Testis (tissue), 2 donors: ENCODE data around the gene ITGAD.

Source experiments
- CTCF ChIP-seq, 3 experiments: fragments of 450-650 bp in 2 of 3; fragments of 200-600 bp in 1 of 3; sonication (generic) in 1 of 3; IDR thresholded peaks; one replicate each; pipeline ENCODE4 v1.5.1; 2016 to 2019; ENCODE audit warnings: antibody characterized with exemption in 3 of 3, mild to moderate bottlenecking in 2 of 3, moderate library complexity in 1 of 3
- POLR2A ChIP-seq: fragments of 450-650 bp; IDR thresholded peaks from one replicate; pipeline ENCODE4 v1.6.1; 2017; ENCODE audit warnings: antibody characterized with exemption, mild to moderate bottlenecking, moderate library complexity

DNA sequence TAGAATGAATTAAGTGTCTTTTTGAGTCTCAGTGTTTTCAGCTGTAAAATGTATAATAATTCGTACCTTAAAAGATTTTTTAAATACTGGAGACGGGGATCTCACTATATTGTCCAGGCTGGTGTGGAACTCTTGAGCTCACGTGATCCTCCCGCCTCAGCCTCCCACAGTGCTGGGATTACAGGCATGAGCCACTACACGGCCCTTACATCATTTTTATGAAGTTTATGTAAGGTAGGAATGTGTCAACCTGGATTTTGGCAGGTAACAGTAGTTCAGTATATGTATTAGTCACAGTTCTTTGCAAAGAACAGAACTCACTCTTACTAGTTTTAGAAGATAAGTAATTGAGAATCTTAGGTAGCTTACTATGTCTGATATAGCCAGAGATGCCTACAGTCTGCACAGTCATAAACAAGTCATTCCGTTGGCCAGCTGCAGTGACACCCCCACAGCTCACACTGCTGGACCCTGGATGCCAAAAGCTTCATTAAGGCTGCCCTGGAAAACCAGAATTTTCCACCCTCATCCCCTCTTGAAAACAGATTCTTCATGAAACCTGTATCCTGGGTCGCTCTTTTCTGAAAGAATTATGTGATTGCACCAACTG lies 35.6 kb downstream of the ITGAD start:
- TF ChIP-seq CTCF (IDR thresholded peaks at IDR 0.05) (no peak), POLR2A (no peak)
